Keratinocyte (primary cell): Measurements from ENCODE around the gene FAM135A.

ENCODE experiments used
- EZH2 ChIP-seq: IDR thresholded peaks from one replicate; pipeline ENCODE4 v1.6.1; 2012; ENCODE audit warnings: inconsistent platforms, mild to moderate bottlenecking, low read length, moderate library complexity
- TF ChIP-seq, protein P1 (sequence below), 3 experiments: IDR thresholded peaks in 1 of 3; conservative IDR thresholded peaks in 1 of 3; optimal IDR thresholded peaks in 1 of 3; 2 replicates in 2 of 3; 3 replicates in 1 of 3; pipeline versions ENCODE3 to v1.5.1; 2011; ENCODE audit warnings: low read length in 3 of 3, mild to moderate bottlenecking in 3 of 3, moderate library complexity in 2 of 3, control low read depth in 1 of 3, inconsistent platforms in 1 of 3; ENCODE audit not compliant: insufficient read depth in 2 of 3; ENCODE audit errors: extremely low read depth in 1 of 3

DNA sequence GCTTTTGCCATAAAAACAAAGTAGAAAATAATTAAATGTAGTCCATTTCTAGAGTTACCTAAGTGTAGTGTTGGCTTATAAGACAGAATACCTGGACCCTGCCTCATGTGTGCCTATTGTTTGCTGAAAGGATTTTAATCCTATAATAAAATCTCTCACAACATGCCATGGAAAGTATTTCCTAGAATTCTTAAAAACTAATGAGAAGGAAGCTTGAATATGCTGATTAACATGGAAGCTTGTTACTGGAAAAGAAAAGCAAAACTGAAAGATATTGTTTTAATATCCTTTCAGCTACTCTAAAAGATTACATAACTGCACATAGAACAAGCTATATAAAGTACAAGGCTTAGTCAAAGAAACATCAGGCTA is 18.0 kb upstream of the FAM135A start:
- TF ChIP-seq, protein P1, sequence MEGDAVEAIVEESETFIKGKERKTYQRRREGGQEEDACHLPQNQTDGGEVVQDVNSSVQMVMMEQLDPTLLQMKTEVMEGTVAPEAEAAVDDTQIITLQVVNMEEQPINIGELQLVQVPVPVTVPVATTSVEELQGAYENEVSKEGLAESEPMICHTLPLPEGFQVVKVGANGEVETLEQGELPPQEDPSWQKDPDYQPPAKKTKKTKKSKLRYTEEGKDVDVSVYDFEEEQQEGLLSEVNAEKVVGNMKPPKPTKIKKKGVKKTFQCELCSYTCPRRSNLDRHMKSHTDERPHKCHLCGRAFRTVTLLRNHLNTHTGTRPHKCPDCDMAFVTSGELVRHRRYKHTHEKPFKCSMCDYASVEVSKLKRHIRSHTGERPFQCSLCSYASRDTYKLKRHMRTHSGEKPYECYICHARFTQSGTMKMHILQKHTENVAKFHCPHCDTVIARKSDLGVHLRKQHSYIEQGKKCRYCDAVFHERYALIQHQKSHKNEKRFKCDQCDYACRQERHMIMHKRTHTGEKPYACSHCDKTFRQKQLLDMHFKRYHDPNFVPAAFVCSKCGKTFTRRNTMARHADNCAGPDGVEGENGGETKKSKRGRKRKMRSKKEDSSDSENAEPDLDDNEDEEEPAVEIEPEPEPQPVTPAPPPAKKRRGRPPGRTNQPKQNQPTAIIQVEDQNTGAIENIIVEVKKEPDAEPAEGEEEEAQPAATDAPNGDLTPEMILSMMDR (optimal IDR thresholded peaks at IDR 0.05 in 1 of 3, IDR thresholded peaks at IDR 0.05 in 1 of 3, conservative IDR thresholded peaks at IDR 0.05 in 1 of 3; ENCODE audit: extremely low read depth in 1 of 3, insufficient read depth in 2 of 3, low read length in 3 of 3) = no peak
- TF ChIP-seq EZH2 = no peak
